Astrocyte (in vitro differentiated cells and primary cell): Measurements from ENCODE around the gene PPP2R2C. TPM values are rescaled to one million over a fixed set of nuclear protein-coding genes. Genes with fewer than 3 reads are reported as not detected.

Experiments used
- DNase-seq: peaks from one replicate; pipeline ENCODE4 v3.0.0-alpha.2; 2010; ENCODE audit warnings: low read depth
- FAIRE-seq: peaks from 2 replicates; lab custom pipeline; 2011; peaks lifted over from hg19 to GRCh38; lab: Jason Lieb, UNC
- H2AFZ ChIP-seq: 2 replicates; pipeline ENCODE4 v1.6.0; 2012; ENCODE audit warnings: low read depth, low read length, inconsistent platforms
- H3K27ac ChIP-seq: 2 replicates; pipeline ENCODE4 v1.5.1; 2011; ENCODE audit warnings: low read depth, low read length, inconsistent platforms
- H3K27me3 ChIP-seq: 2 replicates; pipeline ENCODE4 v1.6.0; 2011; ENCODE audit warnings: low read length, inconsistent platforms; ENCODE audit not compliant: insufficient read depth
- H3K36me3 ChIP-seq: 2 replicates; pipeline ENCODE4 v1.5.1; 2011; ENCODE audit warnings: low read length, inconsistent platforms; ENCODE audit not compliant: insufficient read depth
- H3K4me1 ChIP-seq: 2 replicates; pipeline ENCODE4 v1.5.1; 2011; ENCODE audit warnings: low read length, inconsistent platforms; ENCODE audit not compliant: insufficient read depth
- H3K4me2 ChIP-seq: 2 replicates; pipeline ENCODE4 v1.6.0; 2012; ENCODE audit warnings: low read length, inconsistent platforms
- H3K4me3 ChIP-seq: 2 replicates; pipeline ENCODE4 v1.5.1; 2011; ENCODE audit warnings: low read depth, mild to moderate bottlenecking, low read length, inconsistent platforms; ENCODE audit not compliant: insufficient read depth
- H3K79me2 ChIP-seq: 2 replicates; pipeline ENCODE4 v1.6.0; 2012; ENCODE audit warnings: mild to moderate bottlenecking, low read length, inconsistent platforms; ENCODE audit not compliant: insufficient read depth
- H3K9ac ChIP-seq: 2 replicates; pipeline ENCODE4 v1.6.0; 2012; ENCODE audit warnings: mild to moderate bottlenecking, low read length, inconsistent platforms
- H3K9me3 ChIP-seq: 2 replicates; pipeline ENCODE4 v1.5.1; 2012; ENCODE audit warnings: low read depth, mild to moderate bottlenecking, low read length, inconsistent platforms; ENCODE audit not compliant: insufficient read depth
- H4K20me1 ChIP-seq: 2 replicates; pipeline ENCODE4 v1.6.0; 2012; ENCODE audit warnings: low read length, inconsistent platforms; ENCODE audit not compliant: insufficient read depth
- H3K27ac Mint-ChIP-seq: one replicate; pipeline ENCODE4 v1.8.0; 2021; ENCODE audit warnings: mild to moderate bottlenecking, mixed read lengths; ENCODE audit not compliant: unreplicated experiment
- H3K27me3 Mint-ChIP-seq: one replicate; pipeline ENCODE4 v1.8.0; 2021; ENCODE audit warnings: low read depth, mixed read lengths; ENCODE audit not compliant: unreplicated experiment
- H3K36me3 Mint-ChIP-seq: one replicate; pipeline ENCODE4 v1.8.0; 2021; ENCODE audit warnings: low read depth, mixed read lengths; ENCODE audit not compliant: unreplicated experiment
- H3K4me1 Mint-ChIP-seq: one replicate; pipeline ENCODE4 v1.8.0; 2021; ENCODE audit warnings: low read depth, mixed read lengths; ENCODE audit not compliant: unreplicated experiment
- H3K4me3 Mint-ChIP-seq: one replicate; pipeline ENCODE4 v1.8.0; 2021; ENCODE audit warnings: mild to moderate bottlenecking, moderate library complexity, mixed read lengths; ENCODE audit not compliant: unreplicated experiment
- H3K9me3 Mint-ChIP-seq: one replicate; pipeline ENCODE4 v1.8.0; 2021; ENCODE audit warnings: mild to moderate bottlenecking, mixed read lengths; ENCODE audit not compliant: unreplicated experiment
- CTCF ChIP-seq: IDR thresholded peaks from 2 replicates; pipeline ENCODE4 v1.5.1; 2011; ENCODE audit warnings: low read depth, mild to moderate bottlenecking, inconsistent platforms, low read length, moderate library complexity; ENCODE audit not compliant: insufficient read depth
- EZH2 ChIP-seq: IDR thresholded peaks from 2 replicates; pipeline ENCODE4 v1.6.1; 2012; ENCODE audit warnings: mild to moderate bottlenecking, low read length, inconsistent platforms; ENCODE audit not compliant: insufficient read depth
- total RNA-seq: library from RNA; stranded (reverse); gene quantifications from 2 replicates; pipeline ENCODE4 v1.2.1, GENCODE V29; 2021

The PPP2R2C gene
- total RNA-seq, 1 donor from 2014 or later, result 1.1 TPM

GRCh38 chr4:6380746-6381410, 91.5 kb downstream of the PPP2R2C start:
- peaks cover 40% of the 10 kb centered on the region for H3K27me3 Mint-ChIP-seq
- no peaks in the 10 kb centered on the region for H3K36me3 Mint-ChIP-seq
- TF ChIP-seq CTCF (no peak), EZH2 (no peak)

GRCh38 chr4:6379767-6380745, 92.4 kb downstream of the PPP2R2C start:
- DNase-seq (no peak), FAIRE-seq (no peak)
- H3K4me1 Mint-ChIP-seq, result peaks cover 2% of the 10 kb centered on the region
- H3K9me3 Mint-ChIP-seq, result no peaks in the 10 kb centered on the region
- H3K4me3 Mint-ChIP-seq, result no peak overlapping the region
- Histone ChIP-seq H2AFZ (no peak overlapping the region), H3K79me2 (no peaks in the 10 kb centered on the region), H3K9me3 (no peaks in the 10 kb centered on the region), H3K4me1 (no peaks in the 10 kb centered on the region), H3K27me3 (no peaks in the 10 kb centered on the region), H4K20me1 (no peaks in the 10 kb centered on the region), H3K9ac (no peak overlapping the region), H3K36me3 (no peaks in the 10 kb centered on the region), H3K4me2 (no peak overlapping the region), H3K27ac (no peak overlapping the region), H3K4me3 (no peak overlapping the region)
- H3K27ac Mint-ChIP-seq, result no peak overlapping the region
- peaks cover 42% of the 10 kb centered on the region for H3K27me3 Mint-ChIP-seq
- TF ChIP-seq EZH2 (no peak), CTCF (no peak)
- no peaks in the 10 kb centered on the region for H3K36me3 Mint-ChIP-seq

More at GRCh38 chr4:6380746-6381410, 91.5 kb downstream of the PPP2R2C start:
- H3K27ac ChIP-seq, result no peak overlapping the region
- Mint-ChIP-seq H3K4me3 (no peak overlapping the region), H3K27ac (no peak overlapping the region), H3K4me1 (peaks cover 2% of the 10 kb centered on the region), H3K9me3 (no peaks in the 10 kb centered on the region)
- no peaks in the 10 kb centered on the region for H3K4me1 ChIP-seq
- H3K4me2 ChIP-seq, result no peak overlapping the region
- H3K9me3 ChIP-seq, result no peaks in the 10 kb centered on the region
- H3K9ac ChIP-seq, result no peak overlapping the region
- H3K27me3 ChIP-seq, result no peaks in the 10 kb centered on the region
- DNase-seq, result no peak
- H3K4me3 ChIP-seq, result no peak overlapping the region
- FAIRE-seq, result no peak
- H3K36me3 ChIP-seq, result no peaks in the 10 kb centered on the region
- no peak overlapping the region for H2AFZ ChIP-seq
- no peaks in the 10 kb centered on the region for H4K20me1 ChIP-seq
- H3K79me2 ChIP-seq, result no peaks in the 10 kb centered on the region
